Trophoblast cell (in vitro differentiated cells and primary cell): ENCODE data around the gene KIF1A.

Source experiments
- DNase-seq, 2 donors: peaks; one replicate each; pipeline ENCODE4 v3.0.0-alpha.2; 2016
- H2AFZ ChIP-seq: 2 replicates; pipeline ENCODE4 v1.6.1; 2013; ENCODE audit warnings: low read length, moderate library complexity, mild to moderate bottlenecking; ENCODE audit not compliant: insufficient read depth, poor library complexity
- H2AK5ac ChIP-seq: 2 replicates; pipeline ENCODE4 v1.6.1; 2013; ENCODE audit warnings: mild to moderate bottlenecking, low read length
- H2BK120ac ChIP-seq: 2 replicates; pipeline ENCODE4 v1.6.1; 2013; ENCODE audit warnings: low read length, mild to moderate bottlenecking, moderate library complexity; ENCODE audit not compliant: insufficient read depth, poor library complexity
- H2BK12ac ChIP-seq: 2 replicates; pipeline ENCODE4 v1.6.1; 2013; ENCODE audit warnings: mild to moderate bottlenecking, low read length, moderate library complexity
- H2BK5ac ChIP-seq: 2 replicates; pipeline ENCODE4 v1.6.1; 2013; ENCODE audit warnings: low read length, low read depth, moderate library complexity, mild to moderate bottlenecking; ENCODE audit not compliant: poor library complexity
- H3K14ac ChIP-seq: 2 replicates; pipeline ENCODE4 v1.6.1; 2013; ENCODE audit warnings: mild to moderate bottlenecking, low read length
- H3K18ac ChIP-seq: 2 replicates; pipeline ENCODE4 v1.6.1; 2013; ENCODE audit warnings: mild to moderate bottlenecking, low read length
- H3K23ac ChIP-seq: 2 replicates; pipeline ENCODE4 v1.6.1; 2013; ENCODE audit warnings: low read length
- H3K27ac ChIP-seq: 2 replicates; pipeline ENCODE4 v1.5.1; 2013; ENCODE audit warnings: low read depth, mild to moderate bottlenecking, inconsistent platforms, low read length, moderate library complexity
- H3K27me3 ChIP-seq: 2 replicates; pipeline ENCODE4 v1.6.1; 2013; ENCODE audit warnings: inconsistent platforms, mild to moderate bottlenecking, low read length, moderate library complexity; ENCODE audit not compliant: insufficient read depth
- H3K36me3 ChIP-seq, 2 experiments: 1 replicate in 1 of 2; 2 replicates in 1 of 2; pipeline ENCODE4 v1.6.1; 2013; ENCODE audit warnings: low read length in 2 of 2, mild to moderate bottlenecking in 2 of 2, moderate library complexity in 1 of 2; ENCODE audit not compliant: insufficient read depth in 2 of 2, control insufficient read depth in 1 of 2
- H3K4ac ChIP-seq: 2 replicates; pipeline ENCODE4 v1.6.1; 2013; ENCODE audit warnings: low read depth, mild to moderate bottlenecking, low read length, moderate library complexity
- H3K4me1 ChIP-seq, 2 experiments: 1 replicate in 1 of 2; 2 replicates in 1 of 2; pipeline ENCODE4 v1.6.1; 2013; ENCODE audit warnings: low read length in 2 of 2, mild to moderate bottlenecking in 2 of 2, moderate library complexity in 1 of 2; ENCODE audit not compliant: insufficient read depth in 2 of 2, control insufficient read depth in 1 of 2
- H3K4me2 ChIP-seq: 2 replicates; pipeline ENCODE4 v1.6.1; 2013; ENCODE audit warnings: inconsistent platforms, mild to moderate bottlenecking, low read length, moderate library complexity
- H3K4me3 ChIP-seq: 2 replicates; pipeline ENCODE4 v1.5.1; 2013; ENCODE audit warnings: mild to moderate bottlenecking, low read depth, low read length, inconsistent platforms
- H3K79me1 ChIP-seq: one replicate; pipeline ENCODE4 v1.6.1; 2013; ENCODE audit warnings: low read length
- H3K79me2 ChIP-seq: 2 replicates; pipeline ENCODE4 v1.6.1; 2013; ENCODE audit warnings: low read length, mild to moderate bottlenecking; ENCODE audit not compliant: control insufficient read depth, insufficient read depth, poor library complexity
- H3K9ac ChIP-seq: 2 replicates; pipeline ENCODE4 v1.6.1; 2013; ENCODE audit warnings: mild to moderate bottlenecking, low read length
- H3K9me3 ChIP-seq: 2 replicates; pipeline ENCODE4 v1.6.1; 2013; ENCODE audit warnings: low read depth, mild to moderate bottlenecking, control low read depth, inconsistent platforms, low read length; ENCODE audit not compliant: insufficient read depth
- H4K12ac ChIP-seq: 2 replicates; pipeline ENCODE4 v1.6.1; 2013; ENCODE audit warnings: low read depth, mild to moderate bottlenecking, low read length, moderate library complexity
- H4K8ac ChIP-seq: 2 replicates; pipeline ENCODE4 v1.6.1; 2013; ENCODE audit warnings: low read depth, mild to moderate bottlenecking, low read length, moderate library complexity
- H4K91ac ChIP-seq: one replicate; pipeline ENCODE4 v1.6.1; 2013; ENCODE audit warnings: low read depth, mild to moderate bottlenecking, low read length, moderate library complexity
- WGBS: extraction: QIAGEN DNeasy Blood & Tissue Kit; methylation state at CpG from one replicate; pipeline ENCODE4 v1.1.7; 2013; ENCODE audit warnings: missing lambda C conversion rate; ENCODE audit not compliant: insufficient read length, insufficient coverage; ENCODE audit errors: extremely low coverage; 5-methylcytosine and 5-hydroxymethylcytosine counted together

KIF1A gene

DNA sequence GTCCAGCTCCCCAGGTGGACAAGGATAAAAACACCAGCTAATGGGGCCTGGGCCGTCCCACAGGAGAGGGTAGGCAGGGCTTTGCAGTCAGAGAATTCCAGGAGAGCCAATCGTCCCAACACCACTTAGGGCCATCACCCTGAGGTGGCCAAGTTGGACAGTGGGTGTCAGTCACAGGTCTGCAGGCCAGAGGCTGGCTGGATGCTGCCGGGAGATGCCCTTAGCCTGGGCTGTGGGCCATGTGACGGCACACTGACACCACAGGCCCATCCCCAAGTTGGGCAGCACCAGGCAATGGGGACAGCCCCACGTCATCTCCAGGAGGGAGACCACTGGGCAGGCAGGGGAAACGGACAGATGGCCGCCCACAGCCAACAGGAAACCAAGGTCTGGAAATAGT, 53.9 kb downstream of the KIF1A start:
- no peak overlapping the region for H3K23ac ChIP-seq
- no peak overlapping the region for H3K4me3 ChIP-seq
- no peak overlapping the region for H3K27ac ChIP-seq

DNA sequence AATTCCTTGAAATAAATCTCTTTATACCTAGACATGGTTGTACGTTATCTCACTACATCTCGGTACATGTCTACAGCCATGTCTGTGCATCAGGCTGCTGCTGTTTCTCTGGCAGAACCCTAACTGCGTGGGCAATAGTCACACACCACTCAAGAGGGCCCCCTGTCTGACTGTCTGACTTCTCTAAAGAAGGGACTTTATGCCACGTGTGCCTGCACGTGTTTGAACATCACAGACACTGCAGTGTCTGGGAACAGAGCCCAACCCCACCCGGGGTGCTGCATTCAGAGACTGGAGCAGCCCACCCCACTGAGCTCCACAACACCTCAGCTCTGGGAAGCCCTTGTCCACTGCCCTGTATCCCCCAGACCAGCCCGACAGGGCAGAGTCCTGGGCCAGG, 55.0 kb downstream of the KIF1A start:
- H3K9me3 ChIP-seq: peaks cover 2% of the 10 kb centered on the region
- no peak overlapping the region for H3K23ac ChIP-seq
- H2BK5ac ChIP-seq: no peak overlapping the region
- H3K14ac ChIP-seq: no peak overlapping the region
- no peak overlapping the region for H3K27ac ChIP-seq
- H3K4me1 ChIP-seq: no peaks in the 10 kb centered on the region
- no peaks in the 10 kb centered on the region for H3K79me2 ChIP-seq
- H2AFZ ChIP-seq: no peak overlapping the region
- H3K79me1 ChIP-seq: no peaks in the 10 kb centered on the region
- no peak overlapping the region for H2BK12ac ChIP-seq
- H3K27me3 ChIP-seq: no peaks in the 10 kb centered on the region
- H4K8ac ChIP-seq: no peak overlapping the region
- no peak overlapping the region for H3K9ac ChIP-seq
- H3K18ac ChIP-seq: no peak overlapping the region
- no peaks in the 10 kb centered on the region for H3K36me3 ChIP-seq
- no peak overlapping the region for H4K12ac ChIP-seq
- no peak overlapping the region for H2AK5ac ChIP-seq
- H2BK120ac ChIP-seq: no peak overlapping the region
- H3K4me2 ChIP-seq: no peak overlapping the region
- WGBS: no CpG with 5 or more reads among the region's 7 CpGs
- no peak overlapping the region for H3K4me3 ChIP-seq
- no peak overlapping the region for H3K4ac ChIP-seq
- no peak for DNase-seq
- H4K91ac ChIP-seq: no peak overlapping the region

More for the DNA sequence above, 53.9 kb downstream of the KIF1A start:
- no peak overlapping the region for H3K4me2 ChIP-seq
- H3K9me3 ChIP-seq: peaks cover 2% of the 10 kb centered on the region
- no peak overlapping the region for H2AK5ac ChIP-seq
- no peaks in the 10 kb centered on the region for H3K79me1 ChIP-seq
- H2BK12ac ChIP-seq: no peak overlapping the region
- no peak overlapping the region for H3K14ac ChIP-seq
- no peak overlapping the region for H2BK120ac ChIP-seq
- no peak overlapping the region for H3K9ac ChIP-seq
- no peak overlapping the region for H2AFZ ChIP-seq
- H3K18ac ChIP-seq: no peak overlapping the region
- no peak overlapping the region for H2BK5ac ChIP-seq
- no CpG with 5 or more reads among the region's 7 CpGs for WGBS
- H3K27me3 ChIP-seq: no peaks in the 10 kb centered on the region
- no peak overlapping the region for H4K8ac ChIP-seq
- no peaks in the 10 kb centered on the region for H3K4me1 ChIP-seq
- H4K12ac ChIP-seq: no peak overlapping the region
- H4K91ac ChIP-seq: no peak overlapping the region
- no peaks in the 10 kb centered on the region for H3K79me2 ChIP-seq
- no peaks in the 10 kb centered on the region for H3K36me3 ChIP-seq
- H3K4ac ChIP-seq: no peak overlapping the region
- DNase-seq: no peak

DNA sequence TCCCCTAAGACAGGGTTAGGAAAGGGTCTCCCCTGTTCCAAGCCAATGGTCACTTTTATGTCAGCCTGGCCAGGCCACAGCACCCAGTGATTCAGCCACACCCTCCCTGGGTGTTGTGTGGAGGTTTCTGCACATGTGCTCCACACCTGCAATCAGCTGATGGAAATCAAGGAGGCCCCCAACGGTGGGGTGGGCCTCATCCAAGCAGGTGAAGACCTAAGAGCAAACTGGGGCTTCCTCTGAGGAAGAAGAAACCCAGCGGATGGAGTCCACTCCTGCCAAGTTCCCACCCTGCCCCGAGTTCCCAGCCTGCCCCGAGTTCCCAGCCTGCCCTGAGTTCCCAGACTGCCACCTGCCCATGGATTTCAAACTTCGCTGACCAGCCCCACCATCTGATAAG, 55.4 kb downstream of the KIF1A start:
- Histone ChIP-seq H2BK120ac (no peak overlapping the region), H3K14ac (no peak overlapping the region), H4K8ac (no peak overlapping the region), H2AFZ (no peak overlapping the region), H3K27me3 (no peaks in the 10 kb centered on the region), H3K36me3 (no peaks in the 10 kb centered on the region), H3K9ac (no peak overlapping the region), H3K18ac (no peak overlapping the region), H2AK5ac (no peak overlapping the region), H2BK5ac (no peak overlapping the region), H3K27ac (no peak overlapping the region), H3K4me3 (no peak overlapping the region), H3K4ac (no peak overlapping the region), H3K23ac (no peak overlapping the region), H3K9me3 (peaks cover 2% of the 10 kb centered on the region), H3K79me1 (no peaks in the 10 kb centered on the region), H4K91ac (no peak overlapping the region), H3K79me2 (no peaks in the 10 kb centered on the region), H4K12ac (no peak overlapping the region), H3K4me2 (no peak overlapping the region), H3K4me1 (no peaks in the 10 kb centered on the region), H2BK12ac (no peak overlapping the region)
- WGBS: no CpG with 5 or more reads among the region's 5 CpGs
- no peak for DNase-seq

DNA sequence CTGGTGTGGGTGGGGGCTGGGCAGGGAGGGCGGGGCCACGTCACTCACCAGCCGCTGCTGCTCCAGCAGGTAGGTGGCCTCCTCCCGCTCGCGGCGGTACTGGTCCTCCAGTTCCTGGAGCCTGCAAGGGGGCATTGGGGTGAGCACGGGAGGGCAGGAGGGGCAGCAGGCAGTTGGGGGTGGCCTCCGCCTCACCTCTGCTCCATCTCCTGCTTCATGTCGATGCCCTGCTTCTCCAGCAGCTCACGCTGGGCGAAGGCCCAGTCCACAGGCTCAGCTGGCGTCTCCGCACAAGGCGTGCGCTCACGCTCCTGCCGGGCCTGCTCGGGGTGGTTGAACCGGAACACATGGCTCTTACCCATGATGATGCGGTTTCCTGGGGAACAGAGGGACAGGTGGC, 57.0 kb downstream of the KIF1A start:
- no peaks in the 10 kb centered on the region for H3K36me3 ChIP-seq
- no peaks in the 10 kb centered on the region for H3K4me1 ChIP-seq
- H3K14ac ChIP-seq: no peak overlapping the region
- H4K8ac ChIP-seq: no peak overlapping the region
- no peak overlapping the region for H4K91ac ChIP-seq
- H2BK120ac ChIP-seq: no peak overlapping the region
- H3K9ac ChIP-seq: no peak overlapping the region
- H4K12ac ChIP-seq: no peak overlapping the region
- no peaks in the 10 kb centered on the region for H3K79me1 ChIP-seq
- H3K18ac ChIP-seq: no peak overlapping the region
- H3K4me3 ChIP-seq: no peak overlapping the region
- no peak overlapping the region for H3K23ac ChIP-seq
- H3K79me2 ChIP-seq: no peaks in the 10 kb centered on the region
- H2BK12ac ChIP-seq: no peak overlapping the region
- no peaks in the 10 kb centered on the region for H3K27me3 ChIP-seq
- H3K4me2 ChIP-seq: no peak overlapping the region
- DNase-seq: no peak
- H2AFZ ChIP-seq: no peak overlapping the region
- no CpG with 5 or more reads among the region's 21 CpGs for WGBS
- H3K4ac ChIP-seq: no peak overlapping the region
- H2AK5ac ChIP-seq: no peak overlapping the region
- H2BK5ac ChIP-seq: no peak overlapping the region
- no peak overlapping the region for H3K27ac ChIP-seq
- peaks cover 2% of the 10 kb centered on the region for H3K9me3 ChIP-seq
